GM12873 (cell line): ENCODE data around the gene ACOT11.

Experiments
- CTCF ChIP-seq: IDR thresholded peaks from 2 replicates; pipeline ENCODE4 v1.5.1; 2012; ENCODE audit warnings: low read depth, mild to moderate bottlenecking, moderate library complexity, low read length, control low read depth; ENCODE audit not compliant: insufficient read depth; ENCODE audit errors: missing control alignments

The ACOT11 gene

GRCh38 chr1:54547601-54548388, at the start of gene ACOT11:
Gene ACOT11, plus strand, starts transcription at chr1:54548228. Its CDS starts 82 bp downstream, at chr1:54548310.
- no peak for TF ChIP-seq CTCF

GRCh38 chr1:54498383-54499096, 49.5 kb upstream of the ACOT11 start:
- TF ChIP-seq CTCF = no peak

- TF ChIP-seq CTCF = no peak
Measured at GRCh38 chr1:54499097-54499359, 49.0 kb upstream of the ACOT11 start.

GRCh38 chr1:54499360-54500106, 48.5 kb upstream of the ACOT11 start:
- TF ChIP-seq CTCF = peak; percentile 33

- no peak for TF ChIP-seq CTCF
Measured at GRCh38 chr1:54500107-54500431, 48.0 kb upstream of the ACOT11 start.

GRCh38 chr1:54501849-54502248, 46.2 kb upstream of the ACOT11 start:
- no peak for TF ChIP-seq CTCF

GRCh38 chr1:54502342-54502741, 45.7 kb upstream of the ACOT11 start:
- no peak for TF ChIP-seq CTCF
